Ascending aorta (tissue), 2 donors: ENCODE results near the gene CCND1. TPM values are rescaled to one million over a fixed set of nuclear protein-coding genes. Genes with fewer than 3 reads are reported as not detected.

ENCODE experiments used
- DNase-seq, 2 donors: peaks; one replicate each; pipeline ENCODE4 v3.0.0-alpha.2; 2019; ENCODE audit warnings: low spot score in 2 of 2
- H3K27ac ChIP-seq, 2 donors: fragments of 200-600 bp; sonication (generic); one replicate each; pipeline ENCODE4 v1.5.1; 2016 to 2017; ENCODE audit warnings: mild to moderate bottlenecking in 1 of 2
- H3K27me3 ChIP-seq: fragments of 200-600 bp; sonication (generic); one replicate; pipeline ENCODE4 v1.5.1; 2017
- H3K36me3 ChIP-seq, 2 donors: fragments of 200-600 bp; sonication (generic); one replicate each; pipeline ENCODE4 v1.5.1; 2016
- H3K4me1 ChIP-seq, 2 donors: fragments of 200-600 bp; sonication (generic); one replicate each; pipeline ENCODE4 v1.5.1; 2016 to 2017; ENCODE audit warnings: mild to moderate bottlenecking in 1 of 2
- H3K4me3 ChIP-seq, 2 donors: fragments of 200-600 bp; sonication (generic); one replicate each; pipeline ENCODE4 v1.5.1; 2016 to 2017; ENCODE audit warnings: mild to moderate bottlenecking in 1 of 2
- H3K9me3 ChIP-seq, 2 donors: fragments of 200-600 bp; sonication (generic); one replicate each; pipeline ENCODE4 v1.5.1; 2016
- CTCF ChIP-seq, 3 experiments: fragments of 200-600 bp in 2 of 3; fragments of 450-650 bp in 1 of 3; sonication (generic) in 2 of 3; IDR thresholded peaks; one replicate each; pipeline ENCODE4 v1.5.1; 2016 to 2019; ENCODE audit warnings: antibody characterized with exemption in 3 of 3, mild to moderate bottlenecking in 1 of 3, moderate library complexity in 1 of 3
- intact Hi-C: fragments of 100-400 bp; cut with DNase I; formaldehyde crosslinking; loops from one replicate; pipeline ENCODE4 v1.15.1; 2023
- total RNA-seq: library from RNA; depleted of rRNA; stranded (reverse); fragments of >200 nt; gene quantifications from one replicate; pipeline ENCODE4 v1.1.0, GENCODE V29; 2016

CCND1 gene
- total RNA-seq, 1 donor from 2014 or later = 90.6 TPM

GRCh38 chr11:69645801-69646492, 5.0 kb downstream of the CCND1 start:
- Histone ChIP-seq H3K9me3 (no peaks in the 10 kb centered on the region), H3K4me3 (no peak overlapping the region), H3K27me3 (no peaks in the 10 kb centered on the region), H3K4me1 (peaks cover 5 to 16% of the 10 kb centered on the region in 2 donors), H3K27ac (no peak overlapping the region), H3K36me3 (peaks cover 24 to 46% of the 10 kb centered on the region in 2 donors)
- TF ChIP-seq CTCF (IDR thresholded peaks at IDR 0.05) = no peak
- intact Hi-C loops = loop anchor here (2.0 kb wide), 1 partner anchor 25 kb away; no protein-coding TSS in a partner anchor
- no peak for DNase-seq

DNA sequence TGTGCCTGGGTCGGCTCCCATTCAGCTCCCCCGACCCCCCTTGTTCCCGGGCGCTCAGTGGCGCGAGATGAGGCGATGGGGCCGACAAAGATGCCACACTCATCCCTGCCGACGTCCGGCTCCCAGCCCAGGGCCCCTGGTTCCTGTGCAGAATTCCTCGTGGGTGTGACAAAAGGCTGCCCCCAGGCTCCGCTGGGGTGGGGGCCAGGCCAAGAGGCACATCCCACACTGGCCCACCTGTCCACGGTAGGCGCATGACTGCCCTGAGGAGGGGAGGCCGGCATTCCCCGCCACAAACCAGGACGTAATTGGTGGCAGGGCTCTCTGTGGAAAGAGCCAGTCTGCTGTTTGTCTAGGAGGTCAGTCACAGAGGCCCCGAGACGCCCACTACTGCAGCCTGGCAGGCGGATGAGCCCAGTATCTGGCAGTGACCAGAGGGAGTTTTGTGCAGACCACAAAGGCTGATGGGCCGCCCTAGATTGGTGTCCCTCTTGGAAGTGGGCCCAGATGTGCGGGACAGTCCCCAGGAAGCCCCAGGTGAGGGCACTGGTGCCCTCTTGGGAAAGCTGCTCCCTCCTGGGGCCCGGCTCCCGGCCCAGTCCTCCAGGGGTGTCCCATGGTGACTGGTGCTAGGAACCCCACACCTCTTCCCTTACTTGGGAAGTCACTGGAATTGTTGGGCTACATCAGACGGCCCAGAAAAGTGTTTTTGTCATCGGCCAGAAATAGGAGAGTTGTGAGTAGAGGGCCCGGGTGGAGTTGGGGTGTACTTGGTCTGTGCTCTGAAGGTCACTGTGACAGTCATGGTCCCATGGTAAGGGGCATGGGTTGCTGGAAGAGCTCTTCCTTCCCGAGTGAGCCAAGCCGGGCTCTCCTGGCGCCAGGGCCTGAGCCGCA, 5.8 kb downstream of the CCND1 start:
- Histone ChIP-seq H3K36me3 (peaks cover 31 to 54% of the 10 kb centered on the region in 2 donors), H3K9me3 (no peaks in the 10 kb centered on the region), H3K27me3 (no peaks in the 10 kb centered on the region), H3K4me3 (no peak overlapping the region), H3K27ac (peak overlapping the region in 1 of 2 donors; percentile 1), H3K4me1 (peaks cover 5 to 16% of the 10 kb centered on the region in 2 donors)
- no peak for DNase-seq
- TF ChIP-seq CTCF (IDR thresholded peaks at IDR 0.05) = no peak
- intact Hi-C loops = no loop called here

GRCh38 chr11:69647390-69647748, 6.4 kb downstream of the CCND1 start:
- no peak for DNase-seq
- H3K27me3 ChIP-seq = no peaks in the 10 kb centered on the region
- TF ChIP-seq CTCF (IDR thresholded peaks at IDR 0.05) = no peak
- intact Hi-C loops = no loop called here
- no peak overlapping the region for H3K27ac ChIP-seq
- peaks cover 5 to 16% of the 10 kb centered on the region in 2 donors for H3K4me1 ChIP-seq
- no peak overlapping the region for H3K4me3 ChIP-seq
- no peaks in the 10 kb centered on the region for H3K9me3 ChIP-seq
- peaks cover 35 to 60% of the 10 kb centered on the region in 2 donors for H3K36me3 ChIP-seq

GRCh38 chr11:69647761-69648497, 7.0 kb downstream of the CCND1 start:
- H3K27me3 ChIP-seq = no peaks in the 10 kb centered on the region
- H3K4me1 ChIP-seq = peaks cover 5 to 16% of the 10 kb centered on the region in 2 donors
- H3K9me3 ChIP-seq = no peaks in the 10 kb centered on the region
- DNase-seq = no peak
- no peak for TF ChIP-seq CTCF (IDR thresholded peaks at IDR 0.05)
- intact Hi-C loops = no loop called here
- no peak overlapping the region for H3K27ac ChIP-seq
- H3K4me3 ChIP-seq = no peak overlapping the region
- peaks cover 38 to 65% of the 10 kb centered on the region in 2 donors for H3K36me3 ChIP-seq

- H3K36me3 ChIP-seq = peaks cover 44 to 71% of the 10 kb centered on the region in 2 donors
- TF ChIP-seq CTCF (IDR thresholded peaks at IDR 0.05) = no peak
- intact Hi-C loops = no loop called here
Measured at GRCh38 chr11:69648679-69649575, 8.0 kb downstream of the CCND1 start.

More at GRCh38 chr11:69648679-69649575, 8.0 kb downstream of the CCND1 start:
- peak in 1 of 2 donors; percentile 55 for DNase-seq
- Histone ChIP-seq H3K9me3 (no peaks in the 10 kb centered on the region), H3K27ac (no peak overlapping the region), H3K4me1 (peaks cover under 1 to 10% of the 10 kb centered on the region in 2 donors), H3K4me3 (no peak overlapping the region), H3K27me3 (no peaks in the 10 kb centered on the region)
